OCI-LY1 (cell line): Measurements from ENCODE around the gene BTBD9.

Source experiments
- H2AFZ ChIP-seq: fragments of 200-600 bp; sonication (generic), shearing (Covaris generic); 2 replicates; pipeline ENCODE4 v1.6.0; 2014; ENCODE audit warnings: antibody characterized with exemption, mild to moderate bottlenecking, low read length
- H3F3A ChIP-seq: fragments of 200-600 bp; sonication (generic), shearing (Covaris generic); 2 replicates; pipeline ENCODE4 v1.6.0; 2014; ENCODE audit warnings: mild to moderate bottlenecking, antibody characterized with exemption, low read length, moderate library complexity; ENCODE audit not compliant: insufficient read depth
- H3K27ac ChIP-seq: fragments of 200-600 bp; sonication (generic); 2 replicates; pipeline ENCODE4 v1.5.1; 2014; ENCODE audit warnings: low read length, mixed run types, mild to moderate bottlenecking, low read depth; ENCODE audit not compliant: poor library complexity, severe bottlenecking
- H3K27me3 ChIP-seq: fragments of 200-600 bp; sonication (generic); 2 replicates; pipeline ENCODE4 v1.6.0; 2014; ENCODE audit warnings: antibody characterized with exemption, mild to moderate bottlenecking, low read length, moderate library complexity; ENCODE audit not compliant: insufficient read depth
- H3K36me3 ChIP-seq: fragments of 200-600 bp; sonication (generic); 2 replicates; pipeline ENCODE4 v1.6.1; 2014; ENCODE audit warnings: mild to moderate bottlenecking, antibody characterized with exemption, low read length, moderate library complexity, mixed read lengths; ENCODE audit not compliant: insufficient read depth
- H3K4me1 ChIP-seq: fragments of 200-600 bp; sonication (generic); 2 replicates; pipeline ENCODE4 v1.5.1; 2014; ENCODE audit warnings: mild to moderate bottlenecking, low read length, moderate library complexity; ENCODE audit not compliant: insufficient read depth, severe bottlenecking
- H3K4me2 ChIP-seq: fragments of 200-600 bp; sonication (generic), shearing (Covaris generic); 2 replicates; pipeline ENCODE4 v1.6.1; 2014; ENCODE audit warnings: low read length
- H3K4me3 ChIP-seq: fragments of 200-600 bp; sonication (generic); 2 replicates; pipeline ENCODE4 v1.5.1; 2014; ENCODE audit warnings: low read length, low read depth, mild to moderate bottlenecking, mixed read lengths; ENCODE audit not compliant: poor library complexity, severe bottlenecking
- H3K79me2 ChIP-seq: fragments of 200-600 bp; shearing (Covaris generic); 2 replicates; pipeline ENCODE4 v1.6.1; 2016; ENCODE audit warnings: mixed run types, low read length, mixed read lengths; ENCODE audit not compliant: insufficient read depth
- H3K9ac ChIP-seq: fragments of 200-600 bp; sonication (generic), shearing (Covaris generic); 2 replicates; pipeline ENCODE4 v1.6.1; 2014; ENCODE audit warnings: mild to moderate bottlenecking, low read length, mixed read lengths
- H3K9me2 ChIP-seq: fragments of 200-600 bp; sonication (generic), shearing (Covaris generic); 2 replicates; pipeline ENCODE4 v1.6.1; 2014; ENCODE audit warnings: low read depth, mild to moderate bottlenecking, low read length, mixed read lengths
- H3K9me3 ChIP-seq: fragments of 200-600 bp; shearing (Covaris generic); 2 replicates; pipeline ENCODE4 v1.6.1; 2014; ENCODE audit warnings: low read length, mixed read lengths
- H4K20me1 ChIP-seq: fragments of 200-600 bp; sonication (generic), shearing (Covaris generic); 2 replicates; pipeline ENCODE4 v1.6.0; 2016; ENCODE audit warnings: mild to moderate bottlenecking, low read length; ENCODE audit not compliant: insufficient read depth
- EZH2 ChIP-seq: fragments of 200-600 bp; sonication (generic), shearing (Covaris generic); IDR thresholded peaks from 2 replicates; pipeline ENCODE4 v1.8.0; 2017; ENCODE audit warnings: borderline replicate concordance, mixed run types, mild to moderate bottlenecking, antibody characterized with exemption, low read length, moderate library complexity, mixed read lengths
- TF ChIP-seq, protein P1 (sequence below): fragments of 200-600 bp; sonication (generic), shearing (Covaris generic); IDR thresholded peaks from 2 replicates; pipeline ENCODE4 v1.5.1; 2017; ENCODE audit warnings: mild to moderate bottlenecking, antibody characterized with exemption, low read length, moderate library complexity, mixed read lengths

Gene BTBD9

GRCh38 chr6:38404355-38404754, 235.4 kb downstream of the BTBD9 start:
- no peaks in the 10 kb centered on the region for H3K79me2 ChIP-seq
- H3F3A ChIP-seq: no peaks in the 10 kb centered on the region
- TF ChIP-seq, protein P1, sequence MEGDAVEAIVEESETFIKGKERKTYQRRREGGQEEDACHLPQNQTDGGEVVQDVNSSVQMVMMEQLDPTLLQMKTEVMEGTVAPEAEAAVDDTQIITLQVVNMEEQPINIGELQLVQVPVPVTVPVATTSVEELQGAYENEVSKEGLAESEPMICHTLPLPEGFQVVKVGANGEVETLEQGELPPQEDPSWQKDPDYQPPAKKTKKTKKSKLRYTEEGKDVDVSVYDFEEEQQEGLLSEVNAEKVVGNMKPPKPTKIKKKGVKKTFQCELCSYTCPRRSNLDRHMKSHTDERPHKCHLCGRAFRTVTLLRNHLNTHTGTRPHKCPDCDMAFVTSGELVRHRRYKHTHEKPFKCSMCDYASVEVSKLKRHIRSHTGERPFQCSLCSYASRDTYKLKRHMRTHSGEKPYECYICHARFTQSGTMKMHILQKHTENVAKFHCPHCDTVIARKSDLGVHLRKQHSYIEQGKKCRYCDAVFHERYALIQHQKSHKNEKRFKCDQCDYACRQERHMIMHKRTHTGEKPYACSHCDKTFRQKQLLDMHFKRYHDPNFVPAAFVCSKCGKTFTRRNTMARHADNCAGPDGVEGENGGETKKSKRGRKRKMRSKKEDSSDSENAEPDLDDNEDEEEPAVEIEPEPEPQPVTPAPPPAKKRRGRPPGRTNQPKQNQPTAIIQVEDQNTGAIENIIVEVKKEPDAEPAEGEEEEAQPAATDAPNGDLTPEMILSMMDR: no peak
- no peak for TF ChIP-seq EZH2
- no peaks in the 10 kb centered on the region for H3K9me2 ChIP-seq
- H3K4me1 ChIP-seq: no peaks in the 10 kb centered on the region
- no peak overlapping the region for H3K4me3 ChIP-seq
- no peak overlapping the region for H2AFZ ChIP-seq
- no peaks in the 10 kb centered on the region for H3K27me3 ChIP-seq
- H4K20me1 ChIP-seq: no peaks in the 10 kb centered on the region
- no peaks in the 10 kb centered on the region for H3K9me3 ChIP-seq
- no peak overlapping the region for H3K27ac ChIP-seq
- H3K36me3 ChIP-seq: no peaks in the 10 kb centered on the region
- H3K4me2 ChIP-seq: no peak overlapping the region
- H3K9ac ChIP-seq: no peak overlapping the region

DNA sequence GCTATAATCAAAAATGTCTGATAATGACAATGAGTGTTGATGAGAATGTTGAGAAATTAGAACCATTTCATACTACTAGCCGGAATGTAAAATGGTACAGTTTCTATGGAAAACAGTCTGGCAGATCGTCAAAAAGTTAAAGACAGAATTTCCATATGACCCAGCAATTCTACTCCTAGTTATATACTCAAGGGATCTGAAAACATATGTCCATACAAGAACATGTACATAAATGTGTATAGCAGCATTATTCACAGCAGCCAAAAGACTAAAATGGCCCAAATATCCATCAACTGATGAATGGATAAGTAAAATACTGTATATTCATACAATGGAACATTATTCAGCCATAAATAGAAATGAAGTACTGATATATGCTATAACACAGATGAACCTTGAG, 236.2 kb downstream of the BTBD9 start:
- Histone ChIP-seq H3K9ac (no peak overlapping the region), H3K36me3 (no peaks in the 10 kb centered on the region)
- TF ChIP-seq EZH2: no peak

GRCh38 chr6:38400764-38401163, 239.0 kb downstream of the BTBD9 start:
- Histone ChIP-seq H3K4me3 (no peak overlapping the region), H3F3A (no peaks in the 10 kb centered on the region), H3K4me1 (no peaks in the 10 kb centered on the region), H3K36me3 (no peaks in the 10 kb centered on the region), H3K9me2 (no peaks in the 10 kb centered on the region), H3K9ac (no peak overlapping the region), H3K79me2 (no peaks in the 10 kb centered on the region), H3K27ac (no peak overlapping the region), H3K9me3 (no peaks in the 10 kb centered on the region), H3K27me3 (no peaks in the 10 kb centered on the region), H2AFZ (no peak overlapping the region), H3K4me2 (no peak overlapping the region), H4K20me1 (no peaks in the 10 kb centered on the region)
- no peak for TF ChIP-seq EZH2
- TF ChIP-seq, protein P1: no peak

More for the DNA sequence above, 236.2 kb downstream of the BTBD9 start:
- H2AFZ ChIP-seq: no peak overlapping the region
- no peaks in the 10 kb centered on the region for H3K9me3 ChIP-seq
- no peaks in the 10 kb centered on the region for H3K9me2 ChIP-seq
- H3K79me2 ChIP-seq: no peaks in the 10 kb centered on the region
- H3K27me3 ChIP-seq: no peaks in the 10 kb centered on the region
- no peaks in the 10 kb centered on the region for H4K20me1 ChIP-seq
- no peak overlapping the region for H3K27ac ChIP-seq
- H3K4me2 ChIP-seq: no peak overlapping the region
- H3K4me1 ChIP-seq: no peaks in the 10 kb centered on the region
- H3K4me3 ChIP-seq: no peak overlapping the region
- H3F3A ChIP-seq: no peaks in the 10 kb centered on the region

DNA sequence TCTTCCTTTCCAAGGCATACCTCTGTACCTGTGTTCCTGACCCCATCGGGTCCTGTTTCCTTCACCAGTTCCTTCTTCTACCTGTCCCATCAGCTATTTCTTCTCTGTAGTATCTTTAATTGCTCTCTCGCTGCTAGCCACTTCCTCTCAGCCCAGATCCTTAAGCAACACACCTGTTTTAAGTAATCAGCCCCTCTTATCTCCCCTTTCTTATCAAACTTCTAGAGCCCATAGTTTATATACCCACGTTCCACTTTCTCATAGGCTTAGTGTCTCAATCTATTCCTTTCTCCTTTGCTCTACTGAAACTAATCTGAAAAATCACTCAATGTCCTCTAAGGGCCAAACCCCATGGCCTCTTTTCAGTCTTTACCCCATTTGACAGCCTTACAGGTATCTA, 239.6 kb downstream of the BTBD9 start:
- H3F3A ChIP-seq: no peaks in the 10 kb centered on the region
- H3K36me3 ChIP-seq: no peaks in the 10 kb centered on the region
- no peaks in the 10 kb centered on the region for H3K4me1 ChIP-seq
- H3K9me2 ChIP-seq: no peaks in the 10 kb centered on the region
- H3K9ac ChIP-seq: no peak overlapping the region
- no peak overlapping the region for H3K27ac ChIP-seq
- H3K9me3 ChIP-seq: no peaks in the 10 kb centered on the region
- no peak overlapping the region for H2AFZ ChIP-seq
- H3K27me3 ChIP-seq: no peaks in the 10 kb centered on the region
- no peak overlapping the region for H3K4me2 ChIP-seq
- TF ChIP-seq EZH2: no peak
- TF ChIP-seq, protein P1: no peak
- no peaks in the 10 kb centered on the region for H4K20me1 ChIP-seq
- H3K79me2 ChIP-seq: no peaks in the 10 kb centered on the region
- H3K4me3 ChIP-seq: no peak overlapping the region
